Endothelial cell of umbilical vein (primary cell): ENCODE data around the gene EML4. TPM values are rescaled to one million over a fixed set of nuclear protein-coding genes. Genes with fewer than 3 reads are reported as not detected.

Source experiments
- BruUV-seq: library from RNA; stranded (reverse); fragments of 400-500 nt; replicated peaks from 2 replicates; lab custom pipeline; 2021; lab: Mats Ljungman, UMichigan
- CTCF ChIA-PET: fragments of 300-600, 350-600 bp; sonication (Branson Sonifier 250); formaldehyde crosslinking; loops from one replicate; lab custom pipeline; 2021; ENCODE audit warnings: antibody characterized with exemption, inconsistent platforms; lab: Charles Lee
- POLR2A ChIA-PET: fragments of 300-600, 350-600 bp; sonication (Branson Sonifier 250); formaldehyde crosslinking; loops from one replicate; lab custom pipeline; 2021; ENCODE audit warnings: antibody characterized with exemption, inconsistent platforms; lab: Charles Lee
- DNase-seq: peaks from one replicate; pipeline ENCODE4 v3.0.0-alpha.2; 2011; ENCODE audit warnings: low read depth, low spot score
- FAIRE-seq: peaks from 2 replicates; lab custom pipeline; 2011; peaks lifted over from hg19 to GRCh38; lab: Jason Lieb, UNC
- H2AFZ ChIP-seq: 2 replicates; pipeline ENCODE4 v1.6.0; 2012; ENCODE audit warnings: low read depth, low read length, control low read depth, inconsistent platforms
- H3K27ac ChIP-seq: 2 replicates; pipeline ENCODE4 v1.5.1; 2011; ENCODE audit warnings: low read depth, mild to moderate bottlenecking, control low read depth, low read length, moderate library complexity; ENCODE audit not compliant: insufficient read depth
- H3K27me3 ChIP-seq, 2 experiments: 2 replicates each; pipeline versions ENCODE4 v1.6.0 to v1.6.1; 2011; ENCODE audit warnings: low read length in 2 of 2, mixed read lengths in 1 of 2; ENCODE audit not compliant: control insufficient read depth in 2 of 2, insufficient read depth in 2 of 2
- H3K36me3 ChIP-seq, 2 experiments: 2 replicates in 1 of 2; 3 replicates in 1 of 2; pipeline ENCODE4 v1.5.1; 2011; ENCODE audit warnings: low read length in 2 of 2, mild to moderate bottlenecking in 1 of 2, moderate library complexity in 1 of 2; ENCODE audit not compliant: control insufficient read depth in 2 of 2, insufficient read depth in 2 of 2; ENCODE audit errors: extremely low read depth in 1 of 2
- H3K4me1 ChIP-seq: 3 replicates; pipeline ENCODE4 v1.5.1; 2011; ENCODE audit warnings: mild to moderate bottlenecking, low read length; ENCODE audit not compliant: control insufficient read depth, insufficient read depth; ENCODE audit errors: extremely low read depth
- H3K4me2 ChIP-seq: 2 replicates; pipeline ENCODE4 v1.6.1; 2011; ENCODE audit warnings: low read length, control low read depth, mixed read lengths; ENCODE audit not compliant: insufficient read depth
- H3K4me3 ChIP-seq, 3 experiments: fragments of 200-600 bp in 1 of 3; sonication (generic), shearing (Covaris generic) in 1 of 3; replicated peaks in 1 of 3; 2 replicates each; pipeline ENCODE4 v1.5.1; 2011 to 2016; ENCODE audit warnings: control low read depth in 3 of 3, low read length in 3 of 3, mild to moderate bottlenecking in 2 of 3, inconsistent platforms in 1 of 3, low read depth in 1 of 3, moderate library complexity in 1 of 3; ENCODE audit not compliant: insufficient read depth in 1 of 3
- H3K79me2 ChIP-seq: 2 replicates; pipeline ENCODE4 v1.6.0; 2012; ENCODE audit warnings: low read length, inconsistent platforms; ENCODE audit not compliant: control insufficient read depth, insufficient read depth
- H3K9ac ChIP-seq: replicated peaks from 2 replicates; pipeline ENCODE3; 2011; ENCODE audit warnings: low read length, control low read depth; ENCODE audit not compliant: insufficient read depth; ENCODE audit errors: extremely low read depth
- H3K9me1 ChIP-seq: replicated peaks from 3 replicates; pipeline ENCODE4 v1.6.0; 2011; ENCODE audit warnings: mild to moderate bottlenecking, low read length; ENCODE audit not compliant: control insufficient read depth, insufficient read depth; ENCODE audit errors: extremely low read depth
- H3K9me3 ChIP-seq: replicated peaks from 2 replicates; pipeline ENCODE4 v1.5.1; 2012; ENCODE audit warnings: low read length, inconsistent platforms; ENCODE audit not compliant: control insufficient read depth, insufficient read depth
- H4K20me1 ChIP-seq: replicated peaks from 2 replicates; pipeline ENCODE3; 2011; ENCODE audit warnings: mild to moderate bottlenecking, low read length; ENCODE audit not compliant: control insufficient read depth, insufficient read depth; ENCODE audit errors: extremely low read depth
- EZH2 ChIP-seq: IDR thresholded peaks from 2 replicates; pipeline ENCODE4 v1.6.1; 2012; ENCODE audit warnings: borderline replicate concordance, low read depth, mild to moderate bottlenecking, moderate library complexity, low read length, inconsistent platforms; ENCODE audit not compliant: severe bottlenecking
- FOS ChIP-seq: IDR thresholded peaks from 2 replicates; pipeline ENCODE4 v1.6.1; 2011; ENCODE audit warnings: mild to moderate bottlenecking, low read length, moderate library complexity, borderline replicate concordance; ENCODE audit not compliant: insufficient read depth
- GATA2 ChIP-seq: IDR thresholded peaks from 2 replicates; pipeline ENCODE4 v1.7.0; 2011; ENCODE audit warnings: low read depth, mild to moderate bottlenecking, moderate library complexity, mixed read lengths, low read length; ENCODE audit not compliant: insufficient read length, insufficient read depth
- JUN ChIP-seq: IDR thresholded peaks from 2 replicates; pipeline ENCODE4 v1.6.1; 2011; ENCODE audit warnings: borderline replicate concordance, low read depth; ENCODE audit not compliant: insufficient read length, insufficient read depth
- MYC ChIP-seq: IDR thresholded peaks from one replicate; pipeline ENCODE4 v1.6.1; 2011; ENCODE audit warnings: mild to moderate bottlenecking, low read depth, low read length
- POLR2A ChIP-seq: IDR thresholded peaks from 2 replicates; pipeline ENCODE4 v1.6.1; 2012; ENCODE audit warnings: low read depth, mild to moderate bottlenecking, control low read depth, low read length
- POLR2AphosphoS5 ChIP-seq: IDR thresholded peaks from 2 replicates; pipeline ENCODE4 v1.6.1; 2012; ENCODE audit warnings: low read depth, mild to moderate bottlenecking, control low read depth, low read length, moderate library complexity; ENCODE audit not compliant: insufficient read depth
- dilution Hi-C: fragments of 300-500 bp; cut with MboI; formaldehyde crosslinking; loops from one replicate; pipeline ENCODE4 v1.15.0; 2019; ENCODE audit warnings: low sequenced_read_pairs; ENCODE audit not compliant: extremely low pct_ligation_motif_present
- intact Hi-C: fragments of 100-400 bp; cut with micrococcal nuclease; formaldehyde crosslinking; loops from one replicate; pipeline ENCODE4 v1.10.0; 2022
- polyA plus RNA-seq, 4 experiments: library from polyadenylated mRNA; depleted of rRNA in 3 of 4; stranded (reverse) in 3 of 4; unstranded in 1 of 4; fragments of >200 nt; gene quantifications; 2 replicates each; pipeline versions ENCODE4 v1.2.1 to v1.2.3, GENCODE V29; 2011 to 2012; ENCODE audit warnings: missing spikeins in 1 of 4
- total RNA-seq: library from RNA; stranded (reverse); gene quantifications from 2 replicates; pipeline ENCODE4 v1.2.3, GENCODE V29; 2021
- TF ChIP-seq, protein P1 (sequence below), 2 donors: IDR thresholded peaks; 1 replicate in 1 of 2; 2 replicates in 1 of 2; pipeline ENCODE4 v1.5.1; 2011; ENCODE audit warnings: low read length in 2 of 2, mild to moderate bottlenecking in 2 of 2, moderate library complexity in 2 of 2, control low read depth in 1 of 2, inconsistent platforms in 1 of 2, low read depth in 1 of 2; ENCODE audit not compliant: insufficient read depth in 1 of 2; ENCODE audit errors: extremely low read depth in 1 of 2
- TF ChIP-seq, protein P2 (sequence below): IDR thresholded peaks from 2 replicates; pipeline ENCODE4 v1.6.1; 2011; ENCODE audit not compliant: insufficient read depth, insufficient read length

The EML4 gene
- total and polyA plus RNA-seq, 2 donors (not counting 3 experiments of a cell fraction or from before 2014, with no cell fraction given) = 13.3 to 32.0 TPM

DNA sequence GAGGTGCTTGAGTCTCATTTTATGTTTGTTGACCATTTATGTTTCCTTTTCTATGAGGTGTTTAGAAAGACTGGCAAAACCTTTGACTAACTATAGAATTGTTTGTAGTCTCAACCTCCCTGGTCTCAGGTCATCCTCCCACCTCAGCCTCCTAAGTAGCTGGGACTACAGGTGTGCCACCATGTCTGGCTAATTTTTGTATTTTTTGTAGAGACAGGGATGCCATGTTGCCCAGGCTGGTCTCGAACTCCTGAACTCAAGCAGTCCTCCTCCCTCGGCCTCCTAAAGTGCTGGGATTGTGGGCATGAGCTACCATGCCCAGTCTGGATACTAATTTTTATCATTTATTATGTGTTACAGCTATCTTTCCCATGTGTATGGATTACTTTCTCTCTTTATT lies 67.8 kb downstream of the EML4 start:
- H3K27ac ChIP-seq = no peak overlapping the region
- no peak for FAIRE-seq
- H3K27me3 ChIP-seq = no peaks in the 10 kb centered on the region
- peaks cover 11% of the 10 kb centered on the region for H3K4me1 ChIP-seq
- no peaks in the 10 kb centered on the region for H3K9me3 ChIP-seq
- H3K79me2 ChIP-seq = no peaks in the 10 kb centered on the region
- H3K4me3 ChIP-seq = no peak overlapping the region
- DNase-seq = no peak
- intact Hi-C loops = no loop called here
- H4K20me1 ChIP-seq = no peaks in the 10 kb centered on the region
- H3K4me2 ChIP-seq = no peak overlapping the region
- H2AFZ ChIP-seq = no peak overlapping the region
- CTCF ChIA-PET = no interaction called here
- TF ChIP-seq FOS = no peak
- TF ChIP-seq POLR2AphosphoS5 = no peak
- TF ChIP-seq EZH2 = no peak
- TF ChIP-seq MYC = no peak
- no peak for TF ChIP-seq JUN
- no peak for TF ChIP-seq POLR2A
- TF ChIP-seq, protein P1, sequence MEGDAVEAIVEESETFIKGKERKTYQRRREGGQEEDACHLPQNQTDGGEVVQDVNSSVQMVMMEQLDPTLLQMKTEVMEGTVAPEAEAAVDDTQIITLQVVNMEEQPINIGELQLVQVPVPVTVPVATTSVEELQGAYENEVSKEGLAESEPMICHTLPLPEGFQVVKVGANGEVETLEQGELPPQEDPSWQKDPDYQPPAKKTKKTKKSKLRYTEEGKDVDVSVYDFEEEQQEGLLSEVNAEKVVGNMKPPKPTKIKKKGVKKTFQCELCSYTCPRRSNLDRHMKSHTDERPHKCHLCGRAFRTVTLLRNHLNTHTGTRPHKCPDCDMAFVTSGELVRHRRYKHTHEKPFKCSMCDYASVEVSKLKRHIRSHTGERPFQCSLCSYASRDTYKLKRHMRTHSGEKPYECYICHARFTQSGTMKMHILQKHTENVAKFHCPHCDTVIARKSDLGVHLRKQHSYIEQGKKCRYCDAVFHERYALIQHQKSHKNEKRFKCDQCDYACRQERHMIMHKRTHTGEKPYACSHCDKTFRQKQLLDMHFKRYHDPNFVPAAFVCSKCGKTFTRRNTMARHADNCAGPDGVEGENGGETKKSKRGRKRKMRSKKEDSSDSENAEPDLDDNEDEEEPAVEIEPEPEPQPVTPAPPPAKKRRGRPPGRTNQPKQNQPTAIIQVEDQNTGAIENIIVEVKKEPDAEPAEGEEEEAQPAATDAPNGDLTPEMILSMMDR (IDR thresholded peaks at IDR 0.05; ENCODE audit: extremely low read depth in 1 of 2, insufficient read depth in 1 of 2, low read depth in 1 of 2, low read length in 2 of 2) = no peak
- TF ChIP-seq, protein P2, sequence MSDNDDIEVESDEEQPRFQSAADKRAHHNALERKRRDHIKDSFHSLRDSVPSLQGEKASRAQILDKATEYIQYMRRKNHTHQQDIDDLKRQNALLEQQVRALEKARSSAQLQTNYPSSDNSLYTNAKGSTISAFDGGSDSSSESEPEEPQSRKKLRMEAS = no peak
- no peak for TF ChIP-seq GATA2
- H3K36me3 ChIP-seq = no peaks in the 10 kb centered on the region
- H3K9ac ChIP-seq = no peak overlapping the region
- no peaks in the 10 kb centered on the region for H3K9me1 ChIP-seq
- dilution Hi-C loops = no loop called here
- POLR2A ChIA-PET = no interaction called here
- BruUV-seq = no TSS peak
